Urinary bladder (tissue), 4 donors: ENCODE measurements around the gene RAPGEF5. TPM values are rescaled to one million over a fixed set of nuclear protein-coding genes. Genes with fewer than 3 reads are reported as not detected.
A peak's percentile ranks its signal among the peaks of the same experiment; 100 is the strongest.

ENCODE experiments used
- DNase-seq: peaks from one replicate; pipeline ENCODE4 v3.0.0-alpha.2; 2015; ENCODE audit errors: extremely low spot score
- H3K27ac ChIP-seq: one replicate; pipeline ENCODE4 v1.5.1; 2013; ENCODE audit warnings: low read depth, mild to moderate bottlenecking, moderate library complexity
- H3K36me3 ChIP-seq: one replicate; pipeline ENCODE4 v1.6.1; 2013; ENCODE audit warnings: mild to moderate bottlenecking, moderate library complexity; ENCODE audit not compliant: insufficient read depth
- H3K4me1 ChIP-seq: one replicate; pipeline ENCODE4 v1.6.1; 2013; ENCODE audit warnings: mild to moderate bottlenecking, moderate library complexity; ENCODE audit not compliant: insufficient read depth
- H3K4me3 ChIP-seq: one replicate; pipeline ENCODE4 v1.5.1; 2013; ENCODE audit warnings: low read depth, low read length
- WGBS: extraction: QIAGEN DNeasy Blood & Tissue Kit; methylation state at CpG from one replicate; pipeline ENCODE4 v1.1.7; 2013; 5-methylcytosine and 5-hydroxymethylcytosine counted together
- polyA plus RNA-seq: library from polyadenylated mRNA; stranded (reverse); fragments of 200-250 nt; gene quantifications from one replicate; pipeline ENCODE4 v1.2.3, GENCODE V29; 2013
- total RNA-seq: library from RNA; depleted of rRNA; stranded (reverse); fragments of >200 nt; gene quantifications from one replicate; pipeline ENCODE4 v1.2.3, GENCODE V29; 2014
- donor health status: healthy with polysubstance abuse.
- donor health status: healthy.

Gene RAPGEF5
- total and polyA plus RNA-seq, 2 donors, result 12.6 to 99.1 TPM

- H3K36me3 ChIP-seq, result no peaks in the 10 kb centered on the region
- WGBS, result 57% methylated on average over 6 of the region's 6 CpGs
- H3K27ac ChIP-seq, result no peak overlapping the region
- H3K4me1 ChIP-seq, result no peaks in the 10 kb centered on the region
- no peak for DNase-seq
- no peak overlapping the region for H3K4me3 ChIP-seq
Observed at GRCh38 chr7:22372863-22373262, 15.9 kb upstream of the RAPGEF5 start.

GRCh38 chr7:22371878-22372277 lies 14.9 kb upstream of the RAPGEF5 start:
- Histone ChIP-seq H3K4me1 (no peaks in the 10 kb centered on the region), H3K27ac (no peak overlapping the region), H3K36me3 (no peaks in the 10 kb centered on the region), H3K4me3 (no peak overlapping the region)
- DNase-seq, result no peak

GRCh38 chr7:22364900-22365299 lies 7.9 kb upstream of the RAPGEF5 start:
- Histone ChIP-seq H3K4me3 (no peak overlapping the region), H3K27ac (no peak overlapping the region), H3K36me3 (no peaks in the 10 kb centered on the region), H3K4me1 (no peaks in the 10 kb centered on the region)
- WGBS, result 85% methylated on average over 2 of the region's 2 CpGs
- no peak for DNase-seq

GRCh38 chr7:22363756-22364422 lies 6.9 kb upstream of the RAPGEF5 start:
- Histone ChIP-seq H3K36me3 (no peaks in the 10 kb centered on the region), H3K4me1 (no peaks in the 10 kb centered on the region), H3K4me3 (no peak overlapping the region), H3K27ac (no peak overlapping the region)
- WGBS, result 82% methylated on average over 4 of the region's 4 CpGs
- no peak for DNase-seq

- H3K27ac ChIP-seq, result no peak overlapping the region
- 47% methylated on average over 2 of the region's 2 CpGs for WGBS
Observed at GRCh38 chr7:22361795-22362194, 4.8 kb upstream of the RAPGEF5 start.

GRCh38 chr7:22361320-22361719 lies 4.4 kb upstream of the RAPGEF5 start:
- Histone ChIP-seq H3K36me3 (no peaks in the 10 kb centered on the region), H3K27ac (no peak overlapping the region), H3K4me1 (peaks cover 2% of the 10 kb centered on the region), H3K4me3 (no peak overlapping the region)
- DNase-seq, result no peak
- WGBS, result 90% methylated on average over 6 of the region's 6 CpGs

More at GRCh38 chr7:22361795-22362194, 4.8 kb upstream of the RAPGEF5 start:
- no peak for DNase-seq
- H3K36me3 ChIP-seq, result no peaks in the 10 kb centered on the region
- no peaks in the 10 kb centered on the region for H3K4me1 ChIP-seq
- H3K4me3 ChIP-seq, result no peak overlapping the region

- 93% methylated on average over 8 of the region's 8 CpGs for WGBS
- no peak for DNase-seq
- no peaks in the 10 kb centered on the region for H3K36me3 ChIP-seq
Observed at GRCh38 chr7:22358820-22359697, 2.1 kb upstream of the RAPGEF5 start.

GRCh38 chr7:22357311-22358175 lies 589 bp upstream of the RAPGEF5 start:
- DNase-seq, result no peak
- Histone ChIP-seq H3K27ac (no peak overlapping the region), H3K4me3 (peak overlapping the region; percentile 74), H3K4me1 (peaks cover 2% of the 10 kb centered on the region), H3K36me3 (no peaks in the 10 kb centered on the region)
- 27% methylated on average over 23 of the region's 23 CpGs for WGBS

More at GRCh38 chr7:22358820-22359697, 2.1 kb upstream of the RAPGEF5 start:
- Histone ChIP-seq H3K4me1 (peaks cover 2% of the 10 kb centered on the region), H3K27ac (no peak overlapping the region), H3K4me3 (no peak overlapping the region)

- Histone ChIP-seq H3K4me1 (peaks cover 2% of the 10 kb centered on the region), H3K27ac (no peak overlapping the region), H3K36me3 (no peaks in the 10 kb centered on the region), H3K4me3 (peak overlapping the region; percentile 74)
- WGBS, result 15% methylated on average over 26 of the region's 26 CpGs
- no peak for DNase-seq
Observed at GRCh38 chr7:22356010-22356691, 803 bp downstream of the RAPGEF5 start.

- no peak for DNase-seq
- 85% methylated on average over 5 of the region's 5 CpGs for WGBS
- H3K4me3 ChIP-seq, result no peak overlapping the region
Observed at GRCh38 chr7:22355620-22356009, 1.3 kb downstream of the RAPGEF5 start.

GRCh38 chr7:22354462-22354861 lies 2.5 kb downstream of the RAPGEF5 start:
- no peaks in the 10 kb centered on the region for H3K36me3 ChIP-seq
- DNase-seq, result no peak
- H3K4me3 ChIP-seq, result no peak overlapping the region
- H3K4me1 ChIP-seq, result peaks cover 2% of the 10 kb centered on the region
- no peak overlapping the region for H3K27ac ChIP-seq
- 66% methylated on average over 2 of the region's 2 CpGs for WGBS

More at GRCh38 chr7:22355620-22356009, 1.3 kb downstream of the RAPGEF5 start:
- Histone ChIP-seq H3K4me1 (peaks cover 2% of the 10 kb centered on the region), H3K27ac (no peak overlapping the region), H3K36me3 (no peaks in the 10 kb centered on the region)

GRCh38 chr7:22352887-22353286 lies 4.1 kb downstream of the RAPGEF5 start:
- Histone ChIP-seq H3K4me1 (peaks cover 2% of the 10 kb centered on the region), H3K27ac (no peak overlapping the region), H3K36me3 (no peaks in the 10 kb centered on the region), H3K4me3 (no peak overlapping the region)
- no peak for DNase-seq
- 92% methylated on average over 4 of the region's 4 CpGs for WGBS

GRCh38 chr7:22351878-22352277 lies 5.1 kb downstream of the RAPGEF5 start:
- H3K36me3 ChIP-seq, result no peaks in the 10 kb centered on the region
- 41% methylated on average over 2 of the region's 2 CpGs for WGBS
- peaks cover 2% of the 10 kb centered on the region for H3K4me1 ChIP-seq
- H3K27ac ChIP-seq, result no peak overlapping the region
- DNase-seq, result no peak
- H3K4me3 ChIP-seq, result no peak overlapping the region
